ENCODE data around the gene DNAJB4. TPM values are rescaled to one million over a fixed set of nuclear protein-coding genes. Genes with fewer than 3 reads are reported as not detected.
"Not testable (repeated sequence)": the region's sequence is repeated elsewhere in the genome, so short reads cannot be mapped to it uniquely, and the experiment has no call there.

Gene DNAJB4
- 10 to 100 TPM; 32.3 to 46.3 (median 34.6) TPM for polyA plus RNA-seq (ENCODE audit: insufficient read length in 4 of 4)

- peak; percentile 83 to 95 (median 91) for DNase-seq (ENCODE audit: low read depth in 4 of 4, low spot score in 3 of 4)
These were observed at the start of gene DNAJB4 for GRCh38 chr1:78004719-78005447. TSS of gene DNAJB4 (plus strand) at chr1:78004939. CDS start at chr1:78005111, 172 bp downstream.

- DNase-seq (ENCODE audit: low read depth in 4 of 4, low spot score in 3 of 4): no peak
These were observed 49.0 kb upstream of the DNAJB4 start for GRCh38 chr1:77955709-77956108.

- no peak for DNase-seq (ENCODE audit: low read depth in 4 of 4, low spot score in 3 of 4)
These were observed 48.3 kb upstream of the DNAJB4 start for GRCh38 chr1:77956464-77956863.

GRCh38 chr1:77958391-77958790 lies 46.3 kb upstream of the DNAJB4 start:
- DNase-seq (ENCODE audit: low read depth in 4 of 4, low spot score in 3 of 4): no peak

GRCh38 chr1:77958850-77959249 lies 45.9 kb upstream of the DNAJB4 start:
- DNase-seq (ENCODE audit: low read depth in 4 of 4, low spot score in 3 of 4): no peak

- no peak for DNase-seq (ENCODE audit: low read depth in 4 of 4, low spot score in 3 of 4)
These were observed 43.3 kb upstream of the DNAJB4 start for GRCh38 chr1:77961392-77961791.

GRCh38 chr1:77966291-77966690 lies 38.4 kb upstream of the DNAJB4 start:
- DNase-seq (ENCODE audit: low read depth in 4 of 4, low spot score in 3 of 4): no peak

GRCh38 chr1:77970192-77970591 lies 34.5 kb upstream of the DNAJB4 start:
- no peak for DNase-seq (ENCODE audit: low read depth in 4 of 4, low spot score in 3 of 4)

GRCh38 chr1:77972080-77972479 lies 32.7 kb upstream of the DNAJB4 start:
- DNase-seq (ENCODE audit: low read depth in 4 of 4, low spot score in 3 of 4): no peak

GRCh38 chr1:77975386-77975785 lies 29.4 kb upstream of the DNAJB4 start:
- DNase-seq (ENCODE audit: low read depth in 4 of 4, low spot score in 3 of 4): no peak

- DNase-seq (ENCODE audit: low read depth in 4 of 4, low spot score in 3 of 4): no peak
These were observed 28.8 kb upstream of the DNAJB4 start for GRCh38 chr1:77975907-77976306.

- DNase-seq (ENCODE audit: low read depth in 4 of 4, low spot score in 3 of 4): no peak
These were observed 28.2 kb upstream of the DNAJB4 start for GRCh38 chr1:77976433-77977076.

GRCh38 chr1:77977989-77978292 lies 26.8 kb upstream of the DNAJB4 start:
- DNase-seq (ENCODE audit: low read depth in 4 of 4, low spot score in 3 of 4): no peak

- peak; percentile 65 to 82 (median 80) for DNase-seq (ENCODE audit: low read depth in 4 of 4, low spot score in 3 of 4)
These were observed 26.3 kb upstream of the DNAJB4 start for GRCh38 chr1:77978293-77978968.

GRCh38 chr1:77978969-77979876 lies 25.5 kb upstream of the DNAJB4 start, which contains the start of gene FUBP1:
TSS of gene FUBP1 (minus strand) at chr1:77979072. CDS start at chr1:77979004, 68 bp downstream.
- peak; percentile 97 to 99 (median 99) for DNase-seq (ENCODE audit: low read depth in 4 of 4, low spot score in 3 of 4)

- DNase-seq (ENCODE audit: low read depth in 4 of 4, low spot score in 3 of 4): not testable (repeated sequence)
These were observed 21.3 kb upstream of the DNAJB4 start for GRCh38 chr1:77983352-77983996.

GRCh38 chr1:77983997-77984355 lies 20.8 kb upstream of the DNAJB4 start:
- no peak for DNase-seq (ENCODE audit: low read depth in 4 of 4, low spot score in 3 of 4)

GRCh38 chr1:77984629-77985028 lies 20.1 kb upstream of the DNAJB4 start:
- no peak for DNase-seq (ENCODE audit: low read depth in 4 of 4, low spot score in 3 of 4)

GRCh38 chr1:77986810-77987209 lies 17.9 kb upstream of the DNAJB4 start:
- no peak for DNase-seq (ENCODE audit: low read depth in 4 of 4, low spot score in 3 of 4)

- no peak for DNase-seq (ENCODE audit: low read depth in 4 of 4, low spot score in 3 of 4)
These were observed 16.8 kb upstream of the DNAJB4 start for GRCh38 chr1:77987919-77988318.
